DMS53 treated with DMSO at 0.1 percent for 48 hours (cell line): ENCODE measurements around the gene LRRN2.

Experiments
- DNase-seq: peaks from one replicate; lab custom pipeline; 2025; ENCODE audit not compliant: unreplicated experiment; lab: John Stamatoyannopoulos, UW

The LRRN2 gene

GRCh38 chr1:204663644-204664383 is 21.7 kb downstream of the LRRN2 start:
- DNase-seq = no peak

- DNase-seq = no peak
Observed at GRCh38 chr1:204662530-204662929, 23.0 kb downstream of the LRRN2 start.

- DNase-seq = no peak
Observed at GRCh38 chr1:204660509-204660908, 25.0 kb downstream of the LRRN2 start.

- peak; percentile 29 for DNase-seq
Observed at GRCh38 chr1:204659056-204659455, 26.5 kb downstream of the LRRN2 start.

- no peak for DNase-seq
Observed at GRCh38 chr1:204658295-204658694, 27.2 kb downstream of the LRRN2 start.

GRCh38 chr1:204653590-204654340 is 31.8 kb downstream of the LRRN2 start:
- DNase-seq = no peak

GRCh38 chr1:204652497-204652896 is 33.0 kb downstream of the LRRN2 start:
- DNase-seq = peak; percentile 10

GRCh38 chr1:204651843-204652421 is 33.6 kb downstream of the LRRN2 start:
- DNase-seq = no peak

GRCh38 chr1:204650911-204651570 is 34.5 kb downstream of the LRRN2 start:
- DNase-seq = no peak

- DNase-seq = no peak
Observed at GRCh38 chr1:204649721-204650521, 35.6 kb downstream of the LRRN2 start.

GRCh38 chr1:204648576-204648975 is 37.0 kb downstream of the LRRN2 start:
- DNase-seq = no peak

GRCh38 chr1:204647805-204648153 is 37.8 kb downstream of the LRRN2 start:
- no peak for DNase-seq

- DNase-seq = peak; percentile 75
Observed at GRCh38 chr1:204647114-204647804, 38.3 kb downstream of the LRRN2 start.

- DNase-seq = no peak
Observed at GRCh38 chr1:204645666-204646065, 39.9 kb downstream of the LRRN2 start.

- DNase-seq = no peak
Observed at GRCh38 chr1:204645251-204645650, 40.3 kb downstream of the LRRN2 start.

GRCh38 chr1:204643503-204643902 is 42.0 kb downstream of the LRRN2 start:
- no peak for DNase-seq

- no peak for DNase-seq
Observed at GRCh38 chr1:204641936-204642335, 43.6 kb downstream of the LRRN2 start.

- no peak for DNase-seq
Observed at GRCh38 chr1:204641455-204641854, 44.1 kb downstream of the LRRN2 start.

- no peak for DNase-seq
Observed at GRCh38 chr1:204640578-204640977, 45.0 kb downstream of the LRRN2 start.

GRCh38 chr1:204634260-204634910 is 51.2 kb downstream of the LRRN2 start:
- no peak for DNase-seq
